ENCODE results near the gene OR51B2.
"Not testable (repeated sequence)": the region's sequence is repeated elsewhere in the genome, so short reads cannot be mapped to it uniquely, and the experiment has no call there.

The OR51B2 gene

DNA sequence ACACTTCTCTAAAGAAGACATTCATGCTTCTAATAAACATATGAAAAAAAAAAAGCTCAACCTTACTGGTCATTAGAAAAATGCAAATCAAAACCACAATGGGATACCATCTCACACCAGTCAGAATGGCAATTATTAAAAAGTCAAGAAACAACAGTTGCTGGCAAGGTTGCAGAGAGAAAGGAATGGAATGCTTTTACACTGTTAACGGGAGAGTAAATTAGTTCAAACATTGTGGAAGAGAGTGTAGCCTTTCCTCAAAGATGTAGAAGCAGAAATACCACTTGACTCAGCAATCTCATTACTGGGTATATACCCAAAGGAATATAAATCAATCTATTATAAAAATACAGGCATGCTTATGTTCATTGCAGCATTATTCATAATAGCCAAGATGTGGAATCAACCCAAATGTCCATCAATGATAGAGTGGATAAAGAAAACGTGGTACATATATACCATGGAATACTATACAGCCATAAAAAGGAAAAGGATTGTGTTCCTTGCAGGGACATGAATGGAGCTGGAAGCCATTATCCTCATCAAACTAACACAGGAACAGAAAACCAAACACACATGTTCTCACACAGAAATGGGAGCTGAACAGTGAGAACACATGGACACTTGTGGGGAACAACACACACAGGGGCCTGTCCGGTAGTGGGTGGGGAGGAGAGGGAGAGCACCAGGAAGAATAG is 10.6 kb downstream of the OR51B2 start:
- DNase-seq (ENCODE audit: low read depth) = not testable (repeated sequence)

DNA sequence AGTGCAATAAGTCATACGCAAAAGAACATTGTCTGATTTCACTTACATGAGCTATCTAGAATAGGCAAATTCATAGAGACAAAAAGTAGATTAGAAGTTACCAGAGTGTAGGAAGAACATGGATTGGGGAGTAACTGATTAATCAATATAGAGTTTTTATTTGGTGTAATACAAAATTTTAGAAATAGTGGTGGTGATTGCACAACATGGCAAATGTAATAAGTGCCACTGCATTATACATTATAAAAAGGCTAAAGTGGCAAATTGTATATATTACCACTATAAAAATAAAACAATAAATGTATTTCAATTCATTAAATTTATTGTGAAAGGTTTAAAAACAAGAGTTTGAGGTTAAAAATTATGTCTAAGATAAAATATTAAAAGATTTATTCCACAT is 13.7 kb downstream of the OR51B2 start:
- DNase-seq (ENCODE audit: low read depth) = no peak

DNA sequence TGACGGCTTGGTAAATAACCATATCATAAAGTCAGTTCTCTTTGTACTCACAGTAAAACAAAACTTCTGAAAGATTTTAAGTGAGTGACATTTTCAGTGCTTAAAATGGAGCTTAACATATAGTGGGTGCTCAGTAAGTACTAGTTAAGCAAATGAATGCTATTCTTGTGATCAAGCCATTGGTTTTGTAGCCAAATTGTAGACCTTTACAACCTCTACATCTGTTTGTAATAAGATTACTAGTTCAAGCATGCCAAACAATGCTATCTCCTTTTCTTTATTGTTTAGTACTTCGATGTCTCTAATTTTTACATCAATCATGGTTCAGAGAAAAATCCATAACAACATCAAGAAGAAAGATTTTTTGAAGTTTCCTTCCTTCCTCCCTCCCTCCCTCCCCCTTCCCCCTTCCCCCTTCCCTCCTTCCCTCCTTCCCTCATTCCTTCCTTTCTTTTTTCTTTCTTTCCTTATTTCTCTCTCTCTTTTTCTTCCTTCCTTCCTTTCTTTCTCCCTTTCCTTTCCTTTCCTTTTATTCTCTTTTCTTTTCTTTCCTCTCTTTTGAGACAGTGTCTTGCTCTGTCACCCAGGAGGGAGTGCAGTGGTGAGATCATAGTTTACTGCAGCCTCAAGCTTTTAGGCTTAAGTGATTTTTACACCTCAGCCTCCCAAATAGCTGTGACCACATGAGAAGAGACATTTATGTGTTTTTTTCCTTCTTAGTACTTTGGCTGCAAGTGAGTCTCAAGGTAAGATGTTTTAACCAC is 16.7 kb downstream of the OR51B2 start:
- DNase-seq (ENCODE audit: low read depth) = no peak

DNA sequence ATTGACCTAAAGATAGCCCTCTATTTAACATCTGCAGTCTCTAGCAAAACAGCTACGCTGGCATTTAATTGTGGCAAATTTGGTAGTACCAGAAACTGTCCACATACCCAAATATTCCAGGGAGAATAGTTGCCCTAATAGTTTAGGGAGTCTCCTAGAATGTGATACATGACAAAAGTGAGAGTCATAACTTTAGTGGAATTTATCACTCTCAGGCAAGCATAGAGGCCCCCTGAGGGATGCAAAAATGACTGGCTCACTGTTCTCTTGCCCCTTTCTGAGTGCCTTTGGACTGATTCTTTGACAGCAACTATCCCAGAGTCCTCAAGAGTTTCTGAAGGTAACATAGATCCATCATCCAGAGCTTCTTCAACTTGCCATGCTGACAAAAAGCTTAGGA is 20.1 kb downstream of the OR51B2 start:
- DNase-seq (ENCODE audit: low read depth) = no peak

DNA sequence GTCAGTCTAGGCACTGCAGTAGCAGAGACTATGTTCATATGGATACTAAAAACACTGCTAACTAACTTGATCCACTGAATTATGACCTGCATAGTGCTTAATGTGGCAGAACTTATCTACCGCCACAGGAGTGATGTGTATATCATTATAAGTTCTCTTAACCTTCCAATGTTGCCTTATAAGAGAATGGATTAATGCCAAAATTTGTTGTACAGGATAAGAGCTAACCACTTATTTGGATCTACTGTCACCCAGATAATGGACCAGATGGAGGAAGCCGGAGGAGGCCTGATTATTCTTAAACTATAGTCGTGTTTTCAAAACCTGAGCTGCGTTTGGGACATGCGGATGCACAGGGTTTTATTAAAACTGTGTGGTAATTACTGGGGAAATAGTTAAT is 20.5 kb downstream of the OR51B2 start:
- DNase-seq (ENCODE audit: low read depth) = no peak

DNA sequence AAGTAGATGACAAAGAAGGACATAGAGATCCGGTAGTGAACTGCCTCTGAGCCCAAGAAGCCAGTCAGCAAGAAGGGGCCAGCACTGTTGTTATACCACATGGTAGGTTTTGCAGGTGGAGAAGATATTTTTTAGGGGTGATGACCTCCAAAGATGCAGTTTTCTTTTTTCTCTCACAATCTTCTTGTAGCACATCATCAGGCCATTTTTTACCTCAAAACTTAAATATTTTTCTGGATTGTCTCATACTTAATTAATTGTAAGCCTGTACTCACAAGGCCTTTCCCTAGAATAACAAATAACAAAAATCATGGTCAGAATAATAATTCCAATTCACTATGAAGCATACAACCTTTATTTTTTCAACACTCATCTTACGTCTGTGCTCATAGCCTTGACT is 22.3 kb downstream of the OR51B2 start, which contains the start of gene OR51B4:
Gene OR51B4 (minus strand): TSS at position 101 of the 400 bp plus-strand sequence. CDS start 0 bp downstream, at position 101.
- no peak for DNase-seq (ENCODE audit: low read depth)

DNA sequence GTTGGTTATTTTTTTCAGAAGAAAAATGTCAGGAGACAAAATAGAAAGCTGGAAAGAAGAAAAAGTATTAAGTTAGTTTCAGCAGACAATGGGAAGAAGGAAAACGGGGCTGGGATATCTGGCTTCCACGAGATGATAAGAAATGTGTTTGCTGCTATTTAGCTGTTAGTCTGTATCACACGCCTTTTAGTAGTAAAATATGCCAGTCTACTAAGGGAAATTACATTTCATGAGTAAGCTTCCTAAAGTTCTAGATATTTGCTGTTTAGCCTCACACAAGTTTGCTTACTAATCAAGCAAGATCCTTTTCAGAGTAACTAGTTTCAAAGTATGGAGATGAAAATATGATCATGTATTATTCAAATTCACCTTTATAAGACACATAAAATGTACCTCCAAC is 23.8 kb downstream of the OR51B2 start:
- DNase-seq (ENCODE audit: low read depth) = no peak

DNA sequence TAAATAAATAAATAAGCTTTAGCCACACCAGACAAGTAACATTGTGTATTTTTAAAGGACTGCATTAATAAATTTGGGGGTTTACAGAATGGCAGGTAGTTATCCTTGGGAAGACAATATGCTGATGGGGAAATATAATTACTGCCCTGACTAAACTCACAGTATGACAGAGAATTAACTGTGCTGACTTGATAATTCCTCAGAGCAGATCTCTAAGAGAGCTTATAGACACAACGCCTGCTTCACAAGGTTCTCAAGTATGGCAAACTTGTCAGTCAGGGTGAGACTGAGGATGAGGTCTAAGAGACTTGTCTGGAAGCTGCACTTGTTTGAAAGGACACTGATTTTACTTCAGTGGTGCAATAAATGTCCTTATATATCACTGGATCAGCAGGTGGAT is 25.6 kb downstream of the OR51B2 start:
- DNase-seq (ENCODE audit: low read depth) = no peak

DNA sequence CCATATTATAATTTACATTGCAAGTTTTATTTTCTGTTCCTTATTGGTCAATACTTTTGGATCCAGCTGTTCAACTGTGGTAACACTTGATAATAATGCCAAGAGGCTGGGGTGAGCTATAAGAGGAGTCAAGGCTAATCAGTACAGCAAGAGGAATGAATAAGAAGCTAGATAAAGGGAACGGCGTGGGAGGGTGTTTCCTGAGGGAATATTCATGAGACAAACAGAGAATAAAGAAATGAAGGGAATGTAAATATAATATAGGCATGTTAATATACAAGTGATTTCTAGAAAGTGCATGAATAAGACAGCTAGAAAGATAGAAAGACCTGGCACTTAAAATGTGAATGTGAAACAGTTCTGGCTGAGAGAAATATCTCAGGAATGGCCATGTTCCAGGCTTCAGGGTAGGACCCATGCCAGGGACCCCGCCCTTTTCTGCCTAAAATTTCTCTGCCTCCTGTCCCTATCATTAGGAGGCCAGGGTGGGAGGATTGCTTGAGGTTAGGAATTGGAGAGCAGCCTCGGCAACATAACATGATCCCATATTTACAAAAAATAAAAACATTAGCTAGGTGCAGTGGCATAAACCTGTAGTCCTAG is 26.3 kb downstream of the OR51B2 start:
- DNase-seq (ENCODE audit: low read depth) = no peak

DNA sequence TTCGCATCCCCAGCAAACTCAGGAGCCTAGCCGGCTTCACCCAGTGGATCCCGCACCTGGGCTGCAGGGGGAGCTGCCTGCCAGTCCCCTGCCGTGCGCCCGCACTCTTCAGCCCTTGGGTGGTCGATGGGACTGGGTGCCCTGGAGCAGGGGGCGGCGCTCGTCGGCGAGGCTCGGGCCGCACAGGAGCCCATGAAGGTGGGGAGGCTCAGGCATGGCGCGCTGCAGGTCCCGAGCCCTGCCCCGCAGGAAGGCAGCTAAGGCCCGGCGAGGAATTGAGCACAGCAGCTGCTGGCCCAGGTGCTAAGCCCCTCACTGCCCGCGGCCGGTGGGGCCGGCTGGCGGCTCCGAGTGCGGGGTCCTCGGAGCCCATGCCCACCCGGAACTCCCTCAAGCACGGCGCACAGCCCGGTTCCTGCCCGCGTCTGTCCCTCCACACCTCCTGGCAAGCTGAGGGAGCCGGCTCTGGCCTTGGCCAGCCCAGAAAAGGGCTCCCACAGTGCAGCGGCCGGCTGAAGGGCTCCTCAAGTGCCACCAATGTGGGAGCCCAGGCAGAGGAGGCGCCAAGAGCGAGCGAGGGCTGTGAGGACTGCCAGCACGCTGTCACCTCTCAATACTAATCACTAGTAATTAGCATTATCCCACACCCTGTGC is 29.6 kb downstream of the OR51B2 start:
- DNase-seq (ENCODE audit: low read depth) = not testable (repeated sequence)

DNA sequence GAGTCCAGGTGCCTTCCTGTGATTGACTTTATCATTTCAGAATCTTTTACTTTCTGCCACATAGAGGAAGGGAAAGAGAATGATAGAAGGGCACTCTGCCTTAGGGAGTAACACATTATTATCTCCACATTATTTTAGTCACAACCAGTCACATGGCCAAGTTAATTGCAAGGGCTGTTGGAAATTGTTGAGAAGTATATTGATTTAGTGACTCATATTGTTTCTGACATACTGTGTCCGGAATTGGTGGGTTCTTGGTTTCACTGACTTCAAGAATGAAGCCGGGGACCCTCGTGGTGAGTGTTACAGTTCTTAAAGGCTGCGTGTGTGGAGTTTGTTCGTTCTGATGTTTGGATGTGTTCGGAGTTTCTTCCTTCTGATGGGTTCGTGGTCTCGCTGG is 31.1 kb downstream of the OR51B2 start:
- no peak for DNase-seq (ENCODE audit: low read depth)

DNA sequence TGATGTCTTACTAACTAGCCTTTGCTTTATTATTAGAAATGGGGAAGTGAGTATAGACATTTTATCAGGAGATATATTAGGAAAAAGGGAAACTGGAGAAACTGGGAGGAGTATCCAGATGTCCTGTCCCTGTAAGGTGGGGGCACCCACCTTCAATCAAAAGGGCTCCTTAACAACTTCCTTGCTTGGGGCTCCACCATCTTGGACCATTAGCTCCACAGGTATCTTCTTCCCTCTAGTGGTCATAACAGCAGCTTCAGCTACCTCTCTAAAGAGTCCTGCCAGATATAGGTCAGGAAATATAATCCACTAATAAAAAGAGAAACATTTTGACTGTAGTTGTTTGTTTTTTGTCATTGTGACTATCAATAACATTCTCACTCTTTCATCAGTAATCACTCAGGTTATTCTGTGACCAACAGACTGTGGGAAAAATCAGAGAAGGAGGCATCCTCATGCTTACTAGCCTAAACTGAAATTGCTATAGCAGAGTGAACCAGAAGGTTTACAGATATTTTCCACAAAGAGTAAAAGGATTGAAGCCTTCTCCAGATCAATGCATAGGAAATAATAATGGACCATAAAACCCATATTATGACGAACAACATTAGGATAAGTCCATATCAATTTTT is 32.8 kb downstream of the OR51B2 start:
- DNase-seq (ENCODE audit: low read depth) = no peak

DNA sequence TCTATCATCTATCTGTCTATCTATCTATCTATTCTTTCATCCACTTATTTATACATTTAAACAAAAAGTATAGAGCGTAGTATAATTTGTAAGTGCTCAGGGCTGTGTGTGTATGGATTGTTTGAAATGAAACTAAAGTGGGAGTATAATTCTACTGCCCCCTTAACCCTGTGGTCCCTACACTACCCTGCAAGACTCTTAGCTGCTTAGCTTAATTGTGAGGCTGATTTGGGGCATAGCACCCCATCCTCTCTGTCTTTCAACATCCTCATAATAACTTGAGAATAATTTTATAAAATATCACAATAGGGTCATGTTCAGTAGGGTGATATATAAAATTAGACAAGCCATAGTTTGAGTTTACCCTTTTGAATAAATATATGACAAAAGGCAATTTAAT is 34.0 kb downstream of the OR51B2 start:
- DNase-seq (ENCODE audit: low read depth) = no peak

DNA sequence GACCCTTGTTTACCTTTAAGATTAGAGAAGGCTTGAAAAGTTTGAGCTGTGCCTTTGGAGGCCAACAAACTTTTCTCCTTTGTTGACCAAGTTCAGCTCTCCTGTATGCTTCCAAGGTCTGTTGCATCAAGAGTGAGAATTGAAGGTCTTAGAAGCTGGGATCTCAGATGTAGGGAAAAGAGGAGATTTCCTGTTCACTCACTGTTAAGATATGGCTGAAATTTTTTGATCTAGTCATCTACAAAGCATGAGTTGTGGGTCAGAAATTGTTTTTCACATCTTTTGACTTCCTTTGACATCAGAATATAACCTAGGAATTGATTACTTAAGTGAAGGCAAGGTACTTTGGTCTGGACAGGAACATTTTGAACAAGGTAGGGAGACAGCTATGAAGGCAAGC is 34.4 kb downstream of the OR51B2 start:
- no peak for DNase-seq (ENCODE audit: low read depth)

DNA sequence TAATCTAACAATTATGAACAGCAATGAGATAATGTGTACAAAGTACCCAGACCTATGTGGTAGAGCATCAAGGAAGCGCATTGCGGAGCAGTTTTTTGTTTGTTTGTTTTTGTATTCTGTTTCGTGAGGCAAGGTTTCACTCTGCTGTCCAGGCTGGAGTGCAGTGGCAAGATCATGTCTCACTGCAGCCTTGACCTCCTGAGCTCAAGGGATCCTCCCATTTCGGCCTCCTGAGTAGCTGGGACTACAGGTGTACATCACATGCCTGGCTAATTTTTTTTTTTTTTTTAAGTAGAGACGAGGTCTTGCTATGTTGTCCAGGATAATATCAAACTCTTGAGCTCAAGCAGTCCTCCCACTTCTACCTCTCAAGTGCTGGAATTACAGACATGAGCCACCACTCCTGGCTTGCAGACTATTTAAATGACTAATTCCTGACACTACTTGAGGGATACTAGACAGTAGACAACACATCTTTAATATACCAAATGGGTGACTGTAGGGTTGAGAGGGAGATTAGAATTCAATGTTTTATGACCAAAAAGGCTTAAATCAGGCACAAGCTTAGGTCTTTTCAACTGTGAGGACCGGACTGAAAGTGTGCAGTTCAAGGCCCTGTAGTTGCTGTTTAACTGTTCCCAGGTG is 35.1 kb downstream of the OR51B2 start:
- DNase-seq (ENCODE audit: low read depth) = no peak

DNA sequence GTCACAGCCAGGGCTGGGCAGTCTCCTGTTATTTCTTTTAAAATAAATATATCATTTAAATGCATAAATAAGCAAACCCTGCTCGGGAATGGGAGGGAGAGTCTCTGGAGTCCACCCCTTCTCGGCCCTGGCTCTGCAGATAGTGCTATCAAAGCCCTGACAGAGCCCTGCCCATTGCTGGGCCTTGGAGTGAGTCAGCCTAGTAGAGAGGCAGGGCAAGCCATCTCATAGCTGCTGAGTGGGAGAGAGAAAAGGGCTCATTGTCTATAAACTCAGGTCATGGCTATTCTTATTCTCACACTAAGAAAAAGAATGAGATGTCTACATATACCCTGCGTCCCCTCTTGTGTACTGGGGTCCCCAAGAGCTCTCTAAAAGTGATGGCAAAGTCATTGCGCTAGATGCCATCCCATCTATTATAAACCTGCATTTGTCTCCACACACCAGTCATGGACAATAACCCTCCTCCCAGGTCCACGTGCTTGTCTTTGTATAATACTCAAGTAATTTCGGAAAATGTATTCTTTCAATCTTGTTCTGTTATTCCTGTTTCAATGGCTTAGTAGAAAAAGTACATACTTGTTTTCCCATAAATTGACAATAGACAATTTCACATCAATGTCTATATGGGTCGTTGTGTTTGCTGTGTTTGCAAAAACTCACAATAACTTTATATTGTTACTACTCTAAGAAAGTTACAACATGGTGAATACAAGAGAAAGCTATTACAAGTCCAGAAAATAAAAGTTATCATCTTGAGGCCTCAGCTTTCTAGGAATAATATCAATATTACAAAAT is 35.8 kb downstream of the OR51B2 start:
- no peak for DNase-seq (ENCODE audit: low read depth)

DNA sequence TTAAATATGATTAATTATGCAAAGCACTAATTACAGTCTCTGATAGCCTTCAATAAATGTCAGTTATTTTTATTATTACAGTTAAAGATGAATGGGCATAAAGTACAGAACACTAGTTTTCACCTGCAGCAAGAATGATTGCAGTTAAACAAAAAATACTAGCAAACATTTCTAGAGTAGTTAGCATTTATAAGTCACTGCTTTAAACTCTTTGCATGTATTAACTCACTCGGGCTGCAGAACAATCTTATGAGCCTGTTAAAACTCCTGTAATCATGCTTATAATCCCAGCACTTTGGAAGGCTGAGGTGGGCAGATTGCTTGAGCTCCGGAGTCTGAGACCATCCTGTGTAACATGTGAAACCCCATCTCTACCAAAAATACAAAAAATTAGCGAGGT is 37.2 kb downstream of the OR51B2 start:
- DNase-seq (ENCODE audit: low read depth) = no peak

DNA sequence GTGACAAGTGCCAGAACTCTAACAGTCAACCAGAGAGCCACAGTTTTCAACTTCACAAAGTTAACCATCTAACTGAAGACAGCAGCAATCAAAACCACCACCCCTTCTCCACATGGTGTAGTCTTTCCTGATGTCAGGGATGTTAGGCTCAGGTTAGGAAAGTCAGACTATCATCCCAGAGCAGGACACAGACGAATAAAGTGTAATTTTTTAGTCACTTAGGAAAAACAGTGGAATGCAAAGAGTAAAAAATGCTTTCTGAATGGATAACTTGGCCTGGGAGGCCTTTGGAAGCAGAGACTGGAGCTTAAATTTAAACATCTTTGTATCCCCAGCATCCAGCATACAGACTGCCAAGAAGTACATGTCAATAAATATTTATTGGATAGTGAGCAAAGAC is 37.7 kb downstream of the OR51B2 start:
- DNase-seq (ENCODE audit: low read depth) = no peak

DNA sequence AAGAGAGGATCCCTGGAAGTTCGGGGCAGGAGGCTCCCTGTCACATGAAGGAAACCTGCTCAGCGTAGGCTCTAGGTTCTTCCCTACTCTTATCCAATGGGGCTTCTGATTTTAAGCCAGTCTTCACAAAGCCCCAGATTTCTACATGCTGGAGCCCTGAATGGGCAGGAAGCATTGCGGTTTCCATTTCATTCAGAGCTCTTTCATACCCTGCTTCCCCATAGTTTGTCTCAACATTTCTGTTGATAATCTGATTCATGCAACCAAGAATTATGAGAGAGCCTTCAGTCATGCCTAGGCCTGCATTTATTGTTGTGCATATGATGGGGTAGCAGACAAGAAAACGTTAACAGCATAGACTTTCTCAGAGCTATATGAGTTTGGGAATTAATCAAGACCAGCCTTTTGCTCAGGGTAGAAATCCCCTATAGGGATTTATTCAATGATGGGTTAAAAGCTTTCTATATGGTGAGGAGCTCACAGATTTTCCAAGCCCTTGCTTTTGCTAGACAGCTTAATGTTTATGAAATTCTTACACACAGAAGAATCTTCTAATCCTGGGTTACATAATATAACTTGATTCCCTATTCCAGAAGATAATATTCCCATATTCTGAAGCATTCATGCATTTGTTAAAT is 38.3 kb downstream of the OR51B2 start:
- no peak for DNase-seq (ENCODE audit: low read depth)

DNA sequence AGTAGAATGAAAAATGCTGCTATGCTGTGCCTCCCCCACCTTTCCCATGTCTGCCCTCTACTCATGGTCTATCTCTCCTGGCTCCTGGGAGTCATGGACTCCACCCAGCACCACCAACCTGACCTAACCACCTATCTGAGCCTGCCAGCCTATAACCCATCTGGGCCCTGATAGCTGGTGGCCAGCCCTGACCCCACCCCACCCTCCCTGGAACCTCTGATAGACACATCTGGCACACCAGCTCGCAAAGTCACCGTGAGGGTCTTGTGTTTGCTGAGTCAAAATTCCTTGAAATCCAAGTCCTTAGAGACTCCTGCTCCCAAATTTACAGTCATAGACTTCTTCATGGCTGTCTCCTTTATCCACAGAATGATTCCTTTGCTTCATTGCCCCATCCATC is 39.5 kb downstream of the OR51B2 start:
- DNase-seq (ENCODE audit: low read depth) = no peak

All from T-helper 22 cell (primary cell).